PC-9 (cell line): ENCODE results near the gene MYBL2. TPM values are rescaled to one million over a fixed set of nuclear protein-coding genes. Genes with fewer than 3 reads are reported as not detected.

Experiments used
- BruUV-seq: library from RNA; stranded (reverse); fragments of 400-500 nt; replicated peaks from 2 replicates; lab custom pipeline; 2021; lab: Mats Ljungman, UMichigan
- CTCF ChIA-PET: fragments of 300-600 bp; sonication (Branson Sonifier 250); formaldehyde crosslinking; loops from one replicate; lab custom pipeline; 2022; ENCODE audit warnings: antibody characterized with exemption; lab: Charles Lee
- POLR2A ChIA-PET: fragments of 300-600 bp; sonication (Branson Sonifier 250); formaldehyde crosslinking; loops from one replicate; lab custom pipeline; 2022; ENCODE audit warnings: antibody characterized with exemption; ENCODE audit not compliant: unreplicated experiment; lab: Charles Lee
- DNase-seq, 2 experiments: peaks; one replicate each; pipeline versions ENCODE4 v3.0.0 to v3.0.0-alpha.2; 2015 to 2022; ENCODE audit warnings: mixed read lengths in 1 of 2
- H2AFZ ChIP-seq: fragments of 200-600 bp; sonication (generic); 2 replicates; pipeline ENCODE4 v1.8.1; 2017; ENCODE audit warnings: antibody characterized with exemption
- H3F3A ChIP-seq: fragments of 200-600 bp; sonication (generic); 2 replicates; pipeline ENCODE4 v1.8.1; 2017; ENCODE audit warnings: antibody characterized with exemption, mild to moderate bottlenecking, low read depth; ENCODE audit not compliant: insufficient read depth
- H3K27ac ChIP-seq: fragments of 200-600 bp; sonication (generic); 2 replicates; pipeline ENCODE4 v1.6.1; 2016; ENCODE audit warnings: mixed run types
- H3K27me3 ChIP-seq: fragments of 200-600 bp; sonication (generic); 2 replicates; pipeline ENCODE4 v1.6.1; 2016; ENCODE audit warnings: low read depth, mixed run types; ENCODE audit not compliant: insufficient read depth
- H3K36me3 ChIP-seq: fragments of 200-600 bp; sonication (generic); 2 replicates; pipeline ENCODE4 v1.6.1; 2016; ENCODE audit warnings: low read depth, mixed run types
- H3K4me1 ChIP-seq: fragments of 200-600 bp; sonication (generic); replicated peaks from 2 replicates; pipeline ENCODE4 v1.6.1; 2016; ENCODE audit warnings: mixed run types; ENCODE audit not compliant: insufficient read depth
- H3K4me2 ChIP-seq: fragments of 200-600 bp; sonication (generic); 2 replicates; pipeline ENCODE4 v1.6.1; 2017; ENCODE audit warnings: mixed run types
- H3K4me3 ChIP-seq: fragments of 200-600 bp; sonication (generic); 2 replicates; pipeline ENCODE4 v1.6.1; 2016; ENCODE audit warnings: mixed run types
- H3K79me2 ChIP-seq: fragments of 200-600 bp; sonication (generic); 2 replicates; pipeline ENCODE4 v1.6.1; 2017; ENCODE audit warnings: low read depth, mixed run types
- H3K9me2 ChIP-seq: fragments of 200-600 bp; sonication (generic); 2 replicates; pipeline ENCODE4 v1.8.1; 2017; ENCODE audit warnings: mild to moderate bottlenecking; ENCODE audit not compliant: insufficient read depth
- H3K9me3 ChIP-seq: fragments of 200-600 bp; sonication (generic); 2 replicates; pipeline ENCODE4 v1.8.1; 2016; ENCODE audit warnings: low read depth; ENCODE audit not compliant: insufficient read depth
- H4K20me1 ChIP-seq: fragments of 200-600 bp; sonication (generic); 2 replicates; pipeline ENCODE4 v1.8.1; 2017; ENCODE audit not compliant: insufficient read depth
- CTCF ChIP-seq: fragments of 200-600 bp; sonication (generic); conservative IDR thresholded peaks from 2 replicates; pipeline ENCODE4 v1.6.1; 2017; ENCODE audit warnings: mixed run types, antibody characterized with exemption, mild to moderate bottlenecking, moderate library complexity
- EZH2 ChIP-seq: fragments of 200-600 bp; sonication (generic); IDR thresholded peaks from 2 replicates; pipeline ENCODE4 v1.8.0; 2017; ENCODE audit warnings: antibody characterized with exemption, low read depth
- intact Hi-C: fragments of 100-400 bp; cut with micrococcal nuclease; formaldehyde crosslinking; loops from one replicate; pipeline ENCODE4 v1.10.0; 2022; ENCODE audit not compliant: unreplicated experiment
- total RNA-seq: library from RNA; stranded (reverse); gene quantifications from 2 replicates; pipeline ENCODE4 v1.2.3, GENCODE V29; 2021

MYBL2 gene
- total RNA-seq, 1 experiment from 2014 or later = 152 TPM

DNA sequence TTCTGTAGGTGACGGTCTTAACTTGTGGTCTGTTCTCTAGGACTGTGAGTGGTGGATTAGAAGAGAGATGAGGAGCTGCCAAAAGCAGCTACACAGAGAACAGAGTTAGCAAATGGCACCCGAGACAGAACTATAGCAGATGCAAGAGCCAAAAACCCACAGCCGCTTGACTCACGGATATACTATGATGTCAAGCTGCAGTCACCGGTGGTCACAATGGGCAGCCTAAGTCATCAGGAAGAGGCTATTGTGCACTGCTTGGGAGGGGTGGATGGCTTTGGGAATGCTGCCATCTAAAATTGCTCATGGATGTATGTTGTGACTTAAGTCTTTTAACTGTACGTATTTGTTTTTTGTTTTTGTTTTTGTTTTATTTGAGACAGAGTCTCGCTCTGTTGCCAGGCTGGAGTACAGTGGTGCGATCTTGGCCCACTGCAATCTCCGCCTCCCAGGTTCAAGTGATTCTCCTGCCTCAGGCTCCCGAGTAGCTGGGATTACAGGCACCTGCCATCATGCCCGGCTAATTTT is 60.0 kb downstream of the MYBL2 start, which contains the start of gene GTSF1L:
GTSF1L (minus strand) TSS at position 192 of the 528 bp plus-strand sequence. CDS start 308 bp downstream, outside the sequence.
- ChIA-PET CTCF (no interaction called here), POLR2A (no interaction called here)
- TF ChIP-seq CTCF (no peak), EZH2 (no peak)
- Histone ChIP-seq H3F3A (no peaks in the 10 kb centered on the region), H3K4me3 (no peak within 1 kb of the TSS), H3K4me1 (peaks cover 7% of the 10 kb centered on the region; the same call in 1 of the 2 replicates), H4K20me1 (no peaks in the 10 kb centered on the region), H3K27ac (no peak within 1 kb of the TSS), H3K79me2 (no peaks in the 10 kb centered on the region), H3K9me2 (no peaks in the 10 kb centered on the region), H3K36me3 (no peaks in the 10 kb centered on the region), H3K9me3 (peaks cover 3% of the 10 kb centered on the region; the same call in 1 of the 2 replicates), H2AFZ (no peak within 1 kb of the TSS), H3K4me2 (no peak within 1 kb of the TSS), H3K27me3 (no peaks in the 10 kb centered on the region)
- no TSS peak for BruUV-seq
- DNase-seq = peak in 1 of 2 experiments; percentile 29
- intact Hi-C loops = no loop called here

- H3K79me2 ChIP-seq = no peaks in the 10 kb centered on the region
- H3K27me3 ChIP-seq = no peaks in the 10 kb centered on the region
- peaks cover 3% of the 10 kb centered on the region; the same call in 1 of the 2 replicates for H3K9me3 ChIP-seq
- H4K20me1 ChIP-seq = no peaks in the 10 kb centered on the region
- no peak overlapping the region for H3K4me3 ChIP-seq
- intact Hi-C loops = no loop called here
- TF ChIP-seq EZH2 = no peak
- no peak for TF ChIP-seq CTCF
- no TSS peak for BruUV-seq
- H3K9me2 ChIP-seq = no peaks in the 10 kb centered on the region
- no peak overlapping the region for H3K4me2 ChIP-seq
- H3K27ac ChIP-seq = no peak overlapping the region
- ChIA-PET CTCF (no interaction called here), POLR2A (interaction anchor here (0.5 kb wide), 1 partner anchor 69 kb away, joined by 4 read pairs; no protein-coding TSS in a partner anchor)
- H3F3A ChIP-seq = no peaks in the 10 kb centered on the region
- no peak overlapping the region for H2AFZ ChIP-seq
- H3K4me1 ChIP-seq = peaks cover 7% of the 10 kb centered on the region; the same call in 1 of the 2 replicates
- DNase-seq = peak in 1 of 2 experiments; percentile 47
- H3K36me3 ChIP-seq = no peaks in the 10 kb centered on the region
Observed at GRCh38 chr20:43727980-43728590, 61.2 kb downstream of the MYBL2 start.

- H3F3A ChIP-seq = no peaks in the 10 kb centered on the region
- H3K27ac ChIP-seq = no peak overlapping the region
- no peaks in the 10 kb centered on the region for H4K20me1 ChIP-seq
- H2AFZ ChIP-seq = no peak overlapping the region
- intact Hi-C loops = no loop called here
- no peak overlapping the region for H3K4me3 ChIP-seq
- BruUV-seq = no TSS peak
- H3K36me3 ChIP-seq = no peaks in the 10 kb centered on the region
- no peak overlapping the region for H3K4me2 ChIP-seq
- TF ChIP-seq CTCF (no peak), EZH2 (no peak)
- no peaks in the 10 kb centered on the region for H3K9me2 ChIP-seq
- H3K79me2 ChIP-seq = no peaks in the 10 kb centered on the region
- peaks cover 3% of the 10 kb centered on the region; the same call in 1 of the 2 replicates for H3K9me3 ChIP-seq
- H3K4me1 ChIP-seq = peaks cover 7% of the 10 kb centered on the region; the same call in 1 of the 2 replicates
- no peak for DNase-seq
- H3K27me3 ChIP-seq = no peaks in the 10 kb centered on the region
- CTCF ChIA-PET = no interaction called here
- POLR2A ChIA-PET = no interaction called here
Observed at GRCh38 chr20:43728686-43729255, 61.9 kb downstream of the MYBL2 start.
